GM23338 (cell line): Measurements from ENCODE around the gene IL36A. TPM values are rescaled to one million over a fixed set of nuclear protein-coding genes. Genes with fewer than 3 reads are reported as not detected.

ENCODE experiments used
- ATAC-seq: fragments of 200-7000 bp; cut with Tn5 transposase; 3 replicates; pipeline ENCODE4 v1.9.1; 2020
- DNase-seq: peaks from one replicate; pipeline ENCODE4 v3.0.0-alpha.2; 2015; ENCODE audit warnings: low spot score
- H2AFZ ChIP-seq: fragments of 200-600 bp; sonication (generic); 2 replicates; pipeline ENCODE4 v1.8.0; 2016; ENCODE audit warnings: antibody characterized with exemption, mild to moderate bottlenecking, moderate library complexity
- H3F3A ChIP-seq: fragments of 200-600 bp; sonication (generic); replicated peaks from 2 replicates; pipeline ENCODE4 v1.8.0; 2017; ENCODE audit warnings: antibody characterized with exemption, mixed run types, low read depth
- H3K27ac ChIP-seq: fragments of 200-600 bp; sonication (generic); 2 replicates; pipeline ENCODE4 v1.6.1; 2016; ENCODE audit warnings: low read depth
- H3K27me3 ChIP-seq: fragments of 200-600 bp; sonication (generic); 2 replicates; pipeline ENCODE4 v1.8.0; 2016; ENCODE audit warnings: mild to moderate bottlenecking, mixed run types, moderate library complexity; ENCODE audit not compliant: insufficient read depth
- H3K36me3 ChIP-seq: fragments of 200-600 bp; sonication (generic); 2 replicates; pipeline ENCODE4 v1.8.0; 2016; ENCODE audit warnings: mild to moderate bottlenecking; ENCODE audit not compliant: insufficient read depth
- H3K4me1 ChIP-seq: fragments of 200-600 bp; sonication (generic); 2 replicates; pipeline ENCODE4 v1.8.0; 2016; ENCODE audit warnings: mild to moderate bottlenecking, moderate library complexity; ENCODE audit not compliant: insufficient read depth
- H3K4me2 ChIP-seq: fragments of 200-600 bp; sonication (generic); 2 replicates; pipeline ENCODE4 v1.7.1; 2017; ENCODE audit warnings: mixed run types
- H3K4me3 ChIP-seq: fragments of 200-600 bp; sonication (generic); 2 replicates; pipeline ENCODE4 v1.6.1; 2016; ENCODE audit warnings: mixed run types
- H3K79me2 ChIP-seq: fragments of 200-600 bp; sonication (generic); replicated peaks from 2 replicates; pipeline ENCODE4 v1.8.0; 2017; ENCODE audit warnings: mild to moderate bottlenecking; ENCODE audit not compliant: insufficient read depth
- H3K9me2 ChIP-seq: fragments of 200-600 bp; sonication (generic); 2 replicates; pipeline ENCODE4 v1.8.0; 2017; ENCODE audit not compliant: insufficient read depth
- H4K20me1 ChIP-seq: fragments of 200-600 bp; sonication (generic); replicated peaks from 2 replicates; pipeline ENCODE4 v1.8.0; 2017; ENCODE audit warnings: mild to moderate bottlenecking; ENCODE audit not compliant: insufficient read depth
- H3K27ac Mint-ChIP-seq: 2 replicates; pipeline ENCODE4 v1.8.0; 2020; ENCODE audit warnings: inconsistent platforms, mild to moderate bottlenecking, moderate library complexity, mixed read lengths
- H3K27me3 Mint-ChIP-seq: 3 replicates; pipeline ENCODE4 v1.8.0; 2022; ENCODE audit warnings: low read depth, mild to moderate bottlenecking, moderate library complexity, mixed read lengths, inconsistent platforms; ENCODE audit not compliant: insufficient read depth, poor library complexity
- H3K36me3 Mint-ChIP-seq: 3 replicates; pipeline ENCODE4 v1.8.0; 2021; ENCODE audit warnings: low read depth, mild to moderate bottlenecking, inconsistent platforms, moderate library complexity, mixed read lengths
- H3K4me1 Mint-ChIP-seq: 3 replicates; pipeline ENCODE4 v1.8.0; 2020; ENCODE audit warnings: mild to moderate bottlenecking, inconsistent platforms, mixed read lengths
- H3K4me3 Mint-ChIP-seq: 3 replicates; pipeline ENCODE4 v1.8.0; 2021; ENCODE audit warnings: moderate library complexity, mild to moderate bottlenecking, inconsistent platforms, mixed read lengths
- H3K9me3 Mint-ChIP-seq: 3 replicates; pipeline ENCODE4 v1.8.0; 2020; ENCODE audit warnings: moderate library complexity, mild to moderate bottlenecking, inconsistent platforms, mixed read lengths
- CREB1 ChIP-seq: fragments of 250-450 bp; sonication (Bioruptor Pico); IDR thresholded peaks from 2 replicates; pipeline ENCODE4 v1.5.0; 2020; ENCODE audit warnings: low read depth, mild to moderate bottlenecking, moderate library complexity
- CTCF ChIP-seq, 2 experiments: fragments of 200-600 bp in 1 of 2; sonication (generic) in 1 of 2; conservative IDR thresholded peaks; 2 replicates each; pipeline versions ENCODE4 v1.5.1 to v1.6.1; 2016 to 2017; ENCODE audit warnings: antibody characterized with exemption in 2 of 2, low read depth in 2 of 2, mild to moderate bottlenecking in 2 of 2, moderate library complexity in 1 of 2
- ETS1 ChIP-seq: IDR thresholded peaks from 2 replicates; pipeline ENCODE4 v1.6.1; 2016; ENCODE audit warnings: antibody characterized with exemption
- EZH2 ChIP-seq: fragments of 200-600 bp; sonication (generic); IDR thresholded peaks from one replicate; pipeline ENCODE4 v1.8.0; 2017; ENCODE audit warnings: antibody characterized with exemption, mild to moderate bottlenecking, low read depth; ENCODE audit not compliant: unreplicated experiment
- EZH2phosphoT487 ChIP-seq: fragments of 200-600 bp; sonication (generic); IDR thresholded peaks from one replicate; pipeline ENCODE4 v1.8.1; 2018; ENCODE audit warnings: antibody characterized with exemption; ENCODE audit not compliant: unreplicated experiment
- JUNB ChIP-seq: IDR thresholded peaks from one replicate; pipeline ENCODE4 v1.6.1; 2016; ENCODE audit warnings: antibody characterized with exemption; ENCODE audit not compliant: unreplicated experiment
- POLR2AphosphoS5 ChIP-seq: IDR thresholded peaks from 2 replicates; pipeline ENCODE4 v1.6.1; 2016; ENCODE audit warnings: antibody characterized with exemption, low read depth
- STAT1 ChIP-seq: IDR thresholded peaks from one replicate; pipeline ENCODE4 v1.6.1; 2016; ENCODE audit warnings: antibody characterized with exemption; ENCODE audit not compliant: unreplicated experiment
- ZNF114 ChIP-seq: fragments of 250-450 bp; sonication (Bioruptor Pico); IDR thresholded peaks from 2 replicates; pipeline ENCODE4 v1.5.0; 2020; ENCODE audit warnings: mild to moderate bottlenecking, moderate library complexity
- ZNF331 ChIP-seq: fragments of 250-450 bp; sonication (Bioruptor Pico); IDR thresholded peaks from 2 replicates; pipeline ENCODE4 v1.5.0; 2020; ENCODE audit warnings: low read depth, mild to moderate bottlenecking, moderate library complexity
- ZNF462 ChIP-seq: fragments of 250-450 bp; sonication (Bioruptor Pico); IDR thresholded peaks from 2 replicates; pipeline ENCODE4 v1.5.0; 2020; ENCODE audit warnings: mild to moderate bottlenecking, moderate library complexity
- polyA plus RNA-seq: library from polyadenylated mRNA; unstranded; fragments of >200 nt; fragmentation: Nextera tagmentation; extraction: Ambion mirVana; gene quantifications from 2 replicates; pipeline ENCODE4 v1.2.1, GENCODE V29; 2016
- total RNA-seq: library from RNA; depleted of rRNA; stranded (reverse); fragments of >200 nt; shearing (Covaris generic); gene quantifications from 2 replicates; pipeline ENCODE4 v1.2.3, GENCODE V29; 2014

IL36A gene
- total and polyA plus RNA-seq, 2 experiments from 2014 or later, result not detected

- no peak overlapping the region for H3K4me3 ChIP-seq
- H3F3A ChIP-seq, result no peaks in the 10 kb centered on the region
- ATAC-seq (no peak), DNase-seq (no peak)
- Mint-ChIP-seq H3K36me3 (no peaks in the 10 kb centered on the region; the same call in 2 of the 3 replicates), H3K9me3 (peaks cover 29% of the 10 kb centered on the region), H3K27me3 (peaks cover 2% of the 10 kb centered on the region), H3K4me1 (no peaks in the 10 kb centered on the region), H3K27ac (no peak overlapping the region), H3K4me3 (no peak overlapping the region)
- H3K4me1 ChIP-seq, result no peaks in the 10 kb centered on the region
- H3K9me2 ChIP-seq, result peaks cover 4% of the 10 kb centered on the region; the same call in 1 of the 2 replicates
- TF ChIP-seq STAT1 (no peak), CTCF (conservative IDR thresholded peaks at IDR 0.05; ENCODE audit: low read depth in 2 of 2) (no peak), JUNB (no peak), EZH2phosphoT487 (no peak), ZNF331 (CRISPR knock-in tag) (no peak)
- H2AFZ ChIP-seq, result no peak overlapping the region
- H3K79me2 ChIP-seq, result no peaks in the 10 kb centered on the region
- no peak overlapping the region for H3K27ac ChIP-seq
- no peak overlapping the region for H3K4me2 ChIP-seq
- H3K27me3 ChIP-seq, result no peaks in the 10 kb centered on the region
- no peaks in the 10 kb centered on the region for H3K36me3 ChIP-seq
- no peaks in the 10 kb centered on the region for H4K20me1 ChIP-seq
Measured at GRCh38 chr2:112989611-112990010, 15.6 kb upstream of the IL36A start.

GRCh38 chr2:112993831-112994230, 11.4 kb upstream of the IL36A start:
- H3K36me3 ChIP-seq, result no peaks in the 10 kb centered on the region
- Mint-ChIP-seq H3K4me3 (no peak overlapping the region), H3K4me1 (no peaks in the 10 kb centered on the region), H3K9me3 (peaks cover 22% of the 10 kb centered on the region), H3K27me3 (peaks cover under 1% of the 10 kb centered on the region), H3K27ac (no peak overlapping the region), H3K36me3 (no peaks in the 10 kb centered on the region; the same call in 2 of the 3 replicates)
- no peaks in the 10 kb centered on the region for H3K79me2 ChIP-seq
- H3K9me2 ChIP-seq, result peaks cover 5% of the 10 kb centered on the region; the same call in 1 of the 2 replicates
- H3K4me2 ChIP-seq, result no peak overlapping the region
- no peak for DNase-seq
- no peak overlapping the region for H3K27ac ChIP-seq
- no peaks in the 10 kb centered on the region for H3K4me1 ChIP-seq
- TF ChIP-seq EZH2 (no peak), ZNF462 (CRISPR knock-in tag) (no peak), JUNB (no peak), CREB1 (CRISPR knock-in tag) (no peak), ETS1 (no peak), POLR2AphosphoS5 (no peak), ZNF114 (no peak)
- H3K4me3 ChIP-seq, result no peak overlapping the region
- H2AFZ ChIP-seq, result no peak overlapping the region
- no peak for ATAC-seq
- no peaks in the 10 kb centered on the region for H4K20me1 ChIP-seq
- no peaks in the 10 kb centered on the region for H3K27me3 ChIP-seq
- H3F3A ChIP-seq, result no peaks in the 10 kb centered on the region
